Activated CD4-positive, alpha-beta T cell treated with anti-CD3 and anti-CD28 coated beads for 24 hours (primary cell): Measurements from ENCODE around the gene RNU6-1.

ENCODE experiments used
- DNase-seq, 2 donors: peaks; one replicate each; pipeline ENCODE4 v3.0.0-alpha.2; 2020; ENCODE audit warnings: low read depth in 2 of 2

Gene RNU6-1

GRCh38 chr15:67820992-67821783 is 18.7 kb downstream of the RNU6-1 start:
- DNase-seq = no peak

- no peak for DNase-seq
These were observed 19.5 kb downstream of the RNU6-1 start for GRCh38 chr15:67820122-67820991.

- no peak for DNase-seq
These were observed 20.2 kb downstream of the RNU6-1 start for GRCh38 chr15:67819636-67820035.

- DNase-seq = no peak
These were observed 21.4 kb downstream of the RNU6-1 start for GRCh38 chr15:67818464-67818863.

GRCh38 chr15:67816668-67817067 is 23.2 kb downstream of the RNU6-1 start:
- no peak for DNase-seq

GRCh38 chr15:67815036-67815592 is 24.7 kb downstream of the RNU6-1 start:
- no peak for DNase-seq

- no peak for DNase-seq
These were observed 26.7 kb downstream of the RNU6-1 start for GRCh38 chr15:67813104-67813634.

- DNase-seq = no peak
These were observed 27.6 kb downstream of the RNU6-1 start for GRCh38 chr15:67812241-67812644.

- no peak for DNase-seq
These were observed 30.0 kb downstream of the RNU6-1 start for GRCh38 chr15:67809866-67810265.

- no peak for DNase-seq
These were observed 30.4 kb downstream of the RNU6-1 start for GRCh38 chr15:67809441-67809840.

- no peak for DNase-seq
These were observed 31.0 kb downstream of the RNU6-1 start for GRCh38 chr15:67808821-67809220.

GRCh38 chr15:67807836-67808235 is 32.0 kb downstream of the RNU6-1 start:
- DNase-seq = no peak

GRCh38 chr15:67807141-67807540 is 32.7 kb downstream of the RNU6-1 start:
- no peak for DNase-seq

- no peak for DNase-seq
These were observed 33.3 kb downstream of the RNU6-1 start for GRCh38 chr15:67806536-67806935.

GRCh38 chr15:67805666-67806516 is 34.0 kb downstream of the RNU6-1 start:
- DNase-seq = no peak

GRCh38 chr15:67805008-67805665 is 34.7 kb downstream of the RNU6-1 start:
- no peak for DNase-seq

- DNase-seq = no peak
These were observed 35.6 kb downstream of the RNU6-1 start for GRCh38 chr15:67803996-67804843.

GRCh38 chr15:67803299-67803698 is 36.5 kb downstream of the RNU6-1 start:
- DNase-seq = no peak

GRCh38 chr15:67801926-67802914 is 37.6 kb downstream of the RNU6-1 start:
- DNase-seq = no peak
